Smooth muscle cell (in vitro differentiated cells): ENCODE measurements around the gene ZNF860. TPM values are rescaled to one million over a fixed set of nuclear protein-coding genes. Genes with fewer than 3 reads are reported as not detected.

Source experiments
- DNase-seq: peaks from one replicate; lab custom pipeline; 2025; ENCODE audit not compliant: unreplicated experiment; lab: John Stamatoyannopoulos, UW
- H2AFZ ChIP-seq: fragments of 200-600 bp; sonication (generic); 2 replicates; pipeline ENCODE4 v1.6.0; 2016; ENCODE audit warnings: antibody characterized with exemption, low read depth, mild to moderate bottlenecking
- H3F3A ChIP-seq: fragments of 200-600 bp; sonication (generic); 2 replicates; pipeline ENCODE4 v1.6.0; 2017; ENCODE audit warnings: antibody characterized with exemption, low read depth
- H3K27ac ChIP-seq: fragments of 200-600 bp; sonication (generic); 2 replicates; pipeline ENCODE4 v1.5.1; 2016; ENCODE audit warnings: low read depth, mild to moderate bottlenecking
- H3K27me3 ChIP-seq: fragments of 200-600 bp; sonication (generic); 2 replicates; pipeline ENCODE4 v1.6.1; 2016; ENCODE audit warnings: low read depth, mild to moderate bottlenecking
- H3K36me3 ChIP-seq: fragments of 200-600 bp; sonication (generic); 2 replicates; pipeline ENCODE4 v1.5.1; 2016; ENCODE audit warnings: low read depth
- H3K4me1 ChIP-seq: fragments of 200-600 bp; sonication (generic); 2 replicates; pipeline ENCODE4 v1.5.1; 2016; ENCODE audit warnings: low read depth
- H3K4me2 ChIP-seq: fragments of 200-600 bp; sonication (generic); 2 replicates; pipeline ENCODE4 v1.6.0; 2016; ENCODE audit warnings: mild to moderate bottlenecking
- H3K4me3 ChIP-seq: fragments of 200-600 bp; sonication (generic); 2 replicates; pipeline ENCODE4 v1.5.1; 2016; ENCODE audit warnings: mild to moderate bottlenecking
- H3K79me2 ChIP-seq: fragments of 200-600 bp; sonication (generic); 2 replicates; pipeline ENCODE4 v1.6.0; 2016; ENCODE audit warnings: low read depth, mild to moderate bottlenecking
- H3K9ac ChIP-seq: fragments of 200-600 bp; sonication (generic); 2 replicates; pipeline ENCODE4 v1.6.0; 2016; ENCODE audit warnings: low read depth
- H3K9me3 ChIP-seq: fragments of 200-600 bp; sonication (generic); replicated peaks from 2 replicates; pipeline ENCODE4 v1.5.1; 2016; ENCODE audit warnings: low read depth
- H4K20me1 ChIP-seq: fragments of 200-600 bp; sonication (generic); 2 replicates; pipeline ENCODE4 v1.6.0; 2016; ENCODE audit warnings: low read depth
- CTCF ChIP-seq: fragments of 200-600 bp; sonication (generic); IDR thresholded peaks from 2 replicates; pipeline ENCODE4 v1.5.1; 2017; ENCODE audit warnings: borderline replicate concordance, mild to moderate bottlenecking, antibody characterized with exemption; ENCODE audit not compliant: insufficient read depth, poor library complexity, severe bottlenecking
- WGBS: methylation state at CpG from one replicate; pipeline ENCODE4 v1.1.7; 2016; ENCODE audit warnings: low lambda C conversion rate; 5-methylcytosine and 5-hydroxymethylcytosine counted together
- polyA plus RNA-seq: library from polyadenylated mRNA; unstranded; fragments of >200 nt; fragmentation: Nextera tagmentation; extraction: Ambion mirVana; gene quantifications from 2 replicates; pipeline ENCODE4 v1.2.1, GENCODE V29; 2016
- total RNA-seq: library from RNA; depleted of rRNA; stranded (reverse); fragments of >200 nt; gene quantifications from 2 replicates; pipeline ENCODE4 v1.2.3, GENCODE V29; 2014

Gene ZNF860
- total and polyA plus RNA-seq, 2 experiments from 2014 or later: 0.85 to 1.2 TPM

- DNase-seq: no peak
- 4% methylated on average over 5 of the region's 5 CpGs for WGBS
- H3K27ac ChIP-seq: peak overlapping the region; percentile 86
- peak overlapping the region; percentile 53 for H3K9ac ChIP-seq
- no peak overlapping the region for H3K4me3 ChIP-seq
- peaks cover 15% of the 10 kb centered on the region for H4K20me1 ChIP-seq
- H3K4me2 ChIP-seq: peak overlapping the region; percentile 46
- H3F3A ChIP-seq: peaks cover 60% of the 10 kb centered on the region
- H3K27me3 ChIP-seq: no peaks in the 10 kb centered on the region
- peaks cover 81% of the 10 kb centered on the region for H3K79me2 ChIP-seq
- no peak overlapping the region for H2AFZ ChIP-seq
- H3K4me1 ChIP-seq: peaks cover 38% of the 10 kb centered on the region
- no peaks in the 10 kb centered on the region for H3K9me3 ChIP-seq
- no peaks in the 10 kb centered on the region for H3K36me3 ChIP-seq
- TF ChIP-seq CTCF: no peak
Observed at GRCh38 chr3:31974471-31974870, 7.1 kb upstream of the ZNF860 start.

DNA sequence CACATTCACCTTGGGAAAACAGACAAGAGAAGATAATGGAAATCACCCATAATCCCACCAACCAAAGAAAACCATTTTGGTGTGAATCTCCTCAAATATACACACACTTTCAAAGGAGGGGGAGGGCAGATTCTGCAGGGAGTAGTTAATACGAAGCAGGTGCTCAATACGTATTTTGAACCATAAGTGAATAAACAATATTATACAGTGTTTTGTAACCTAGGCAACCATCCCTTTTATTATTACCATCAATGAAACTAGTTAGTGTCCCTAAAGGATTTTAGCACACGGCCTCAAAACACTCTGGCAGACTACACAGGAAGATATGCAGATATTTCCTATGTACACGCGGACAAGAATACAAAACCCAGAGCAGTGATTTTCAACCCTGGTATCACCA is 6.6 kb upstream of the ZNF860 start:
- TF ChIP-seq CTCF: no peak
- DNase-seq: no peak
- no peaks in the 10 kb centered on the region for H3K36me3 ChIP-seq
- peaks cover 57% of the 10 kb centered on the region for H3F3A ChIP-seq
- H3K27ac ChIP-seq: peak overlapping the region; percentile 86
- H2AFZ ChIP-seq: no peak overlapping the region
- peaks cover 15% of the 10 kb centered on the region for H4K20me1 ChIP-seq
- peaks cover 38% of the 10 kb centered on the region for H3K4me1 ChIP-seq
- H3K9me3 ChIP-seq: no peaks in the 10 kb centered on the region
- peak overlapping the region; percentile 46 for H3K4me2 ChIP-seq
- 63% methylated on average over 5 of the region's 5 CpGs for WGBS
- no peaks in the 10 kb centered on the region for H3K27me3 ChIP-seq
- H3K4me3 ChIP-seq: no peak overlapping the region
- peaks cover 86% of the 10 kb centered on the region for H3K79me2 ChIP-seq
- peak overlapping the region; percentile 53 for H3K9ac ChIP-seq

GRCh38 chr3:31976302-31976701 is 5.2 kb upstream of the ZNF860 start:
- Histone ChIP-seq H3K79me2 (peaks cover 87% of the 10 kb centered on the region), H4K20me1 (peaks cover 15% of the 10 kb centered on the region), H3K4me1 (peaks cover 33% of the 10 kb centered on the region), H3K9ac (no peak overlapping the region), H3F3A (peaks cover 47% of the 10 kb centered on the region), H3K4me3 (no peak overlapping the region), H3K27me3 (no peaks in the 10 kb centered on the region), H3K9me3 (no peaks in the 10 kb centered on the region), H3K4me2 (peak overlapping the region; percentile 46), H3K36me3 (no peaks in the 10 kb centered on the region), H2AFZ (no peak overlapping the region), H3K27ac (peak overlapping the region; percentile 86)
- no peak for DNase-seq
- 68% methylated on average over 2 of the region's 2 CpGs for WGBS
- no peak for TF ChIP-seq CTCF

GRCh38 chr3:31977736-31978135 is 3.8 kb upstream of the ZNF860 start:
- H3K27ac ChIP-seq: peak overlapping the region; percentile 86
- H3K4me2 ChIP-seq: peak overlapping the region; percentile 93
- no peaks in the 10 kb centered on the region for H3K9me3 ChIP-seq
- no peak for TF ChIP-seq CTCF
- peaks cover 72% of the 10 kb centered on the region for H3K79me2 ChIP-seq
- no peaks in the 10 kb centered on the region for H3K36me3 ChIP-seq
- H3K27me3 ChIP-seq: no peaks in the 10 kb centered on the region
- no peak overlapping the region for H3K4me3 ChIP-seq
- no peak overlapping the region for H2AFZ ChIP-seq
- H3K9ac ChIP-seq: no peak overlapping the region
- H4K20me1 ChIP-seq: peaks cover 15% of the 10 kb centered on the region
- peaks cover 24% of the 10 kb centered on the region for H3K4me1 ChIP-seq
- H3F3A ChIP-seq: peaks cover 44% of the 10 kb centered on the region
- no peak for DNase-seq
- WGBS: 73% methylated on average over 2 of the region's 2 CpGs
